Heart right ventricle (tissue), 16 donors: Measurements from ENCODE around the gene CXorf66. TPM values are rescaled to one million over a fixed set of nuclear protein-coding genes. Genes with fewer than 3 reads are reported as not detected.

ENCODE experiments used
- ATAC-seq, 8 donors: fragments of 200-7000 bp; cut with Tn5 transposase; one replicate each; pipeline ENCODE4 v1.9.1; 2020; ENCODE audit warnings: mild to moderate bottlenecking in 8 of 8, moderate library complexity in 8 of 8, moderate number of reproducible peaks in 1 of 8
- DNase-seq, 2 donors: peaks; one replicate each; pipeline ENCODE4 v3.0.0-alpha.2; 2020
- H3K27ac ChIP-seq, 10 donors: fragments of 200-600 bp; sonication (generic) in 2 of 10; one replicate each; pipeline versions ENCODE4 v1.5.0 to v1.8.0; 2020 to 2022; ENCODE audit warnings: mild to moderate bottlenecking in 3 of 10
- H3K27me3 ChIP-seq, 7 donors: fragments of 200-600 bp; one replicate each; pipeline ENCODE4 v1.8.0; 2021 to 2022; ENCODE audit warnings: mild to moderate bottlenecking in 2 of 7
- H3K36me3 ChIP-seq, 9 donors: fragments of 200-600 bp; sonication (generic) in 1 of 9; one replicate each; pipeline versions ENCODE4 v1.5.0 to v1.8.0; 2020 to 2022; ENCODE audit warnings: mild to moderate bottlenecking in 2 of 9
- H3K4me1 ChIP-seq, 9 donors: fragments of 200-600 bp; sonication (generic) in 1 of 9; one replicate each; pipeline versions ENCODE4 v1.5.0 to v1.8.0; 2020 to 2022; ENCODE audit warnings: mild to moderate bottlenecking in 4 of 9
- H3K4me3 ChIP-seq, 10 donors: fragments of 200-600 bp; sonication (generic) in 2 of 10; one replicate each; pipeline versions ENCODE4 v1.5.0 to v1.8.0; 2020 to 2022; ENCODE audit warnings: mild to moderate bottlenecking in 7 of 10, moderate library complexity in 2 of 10
- H3K9me3 ChIP-seq, 11 donors: fragments of 200-600 bp in 10 of 11; sonication (generic) in 2 of 11; one replicate each; pipeline versions ENCODE4 v1.5.0 to v1.8.0; 2013 to 2022; ENCODE audit warnings: mild to moderate bottlenecking in 2 of 11, control low read depth in 1 of 11, moderate library complexity in 1 of 11
- CTCF ChIP-seq, 9 donors: fragments of 200-600 bp; sonication (generic) in 2 of 9; IDR thresholded peaks; one replicate each; pipeline versions ENCODE4 v1.5.0 to v1.8.0; 2021 to 2022; ENCODE audit warnings: antibody characterized with exemption in 9 of 9, mild to moderate bottlenecking in 5 of 9, moderate library complexity in 1 of 9
- WGBS, 2 donors: extraction: QIAGEN DNeasy Blood & Tissue Kit; methylation state at CpG; one replicate each; pipeline ENCODE4 v1.1.7; 2013; ENCODE audit warnings: inconsistent platforms in 1 of 2; 5-methylcytosine and 5-hydroxymethylcytosine counted together
- intact Hi-C, 10 donors: fragments of 100-400 bp; cut with DNase I; formaldehyde crosslinking; loops; one replicate each; pipeline versions ENCODE4 v1.11.1 to v1.14.2; 2022
- polyA plus RNA-seq, 2 donors: library from polyadenylated mRNA; stranded (reverse); fragments of 200-250 nt; gene quantifications; one replicate each; pipeline ENCODE4 v1.2.3, GENCODE V29; 2013
- total RNA-seq, 10 donors: library from RNA; stranded (reverse); fragmentation: NEBNext Ultra II Directional in 3 of 10; extraction: Animal tissue kit (Norgen Biotek cat#: 25700) in 3 of 10; gene quantifications; one replicate each; pipeline versions ENCODE4 v1.2.1 to v1.2.4, GENCODE V29; 2021 to 2023
- donor health status: Arrhythmogenic right ventricular cardiomyopathy.
- donor health status: ischemic (EF 13 %, LVEDD 7.1; RV severe dilation, severe dysfunction).
- donor health status: healthy with polysubstance abuse.
- donor health status: DM: no; HTN: yes; CAD: no.
- donor health status: DM: no; HTN: no; CAD: no.
- donor health status: ischemic (EF 25% LVEDD 6.9; RV normal size, moderate dysfunction).
- donor health status: ischemic (EF 25% LVEDD 5.7; RV mildly dilated, moderate dysfunction).
- donor health status: healthy.
- donor health status: DM: yes; HTN: yes; CAD: no.
- donor health status: Ischemic cardiomyopathy.
- donor health status: ischemic (EF 35%, LVEDD 5.7; RV mildly dilated, moderate dysfunction).
- donor health status: nonischemic (EF 11% LVEDD 7.7; RV severe dilation, severe dysfunction).
- donor health status: DM: yes; HTN: yes; CAD: no.
- donor health status: PGD.
- donor health status: ischemic (EF 29% LVEDD 5.4; RV normal size, mild dysfunction).
- donor health status: nonischemic (EF 23%, LVEDD 6.1; RV moderate dilation, normal function).

The CXorf66 gene
- total and polyA plus RNA-seq, 12 donors, result not detected

GRCh38 chrX:139972629-139973624 lies 7.6 kb upstream of the CXorf66 start:
- DNase-seq (no peak), ATAC-seq (no peak)
- 75 to 77% methylated on average over 6 of the region's 6 CpGs for WGBS, 2 donors
- H3K36me3 ChIP-seq, result no peaks in the 10 kb centered on the region
- no peak for TF ChIP-seq CTCF (IDR thresholded peaks at IDR 0.05)
- H3K9me3 ChIP-seq, result peaks cover 0 to 8% (median 0%) of the 10 kb centered on the region in 11 donors
- intact Hi-C loops, result no loop called here
- no peak overlapping the region for H3K27ac ChIP-seq
- H3K4me1 ChIP-seq, result no peaks in the 10 kb centered on the region
- H3K4me3 ChIP-seq, result no peak overlapping the region
- peaks cover 0 to 27% (median 0%) of the 10 kb centered on the region in 7 donors for H3K27me3 ChIP-seq

GRCh38 chrX:139972113-139972512 lies 6.8 kb upstream of the CXorf66 start:
- no peak for DNase-seq
- Histone ChIP-seq H3K9me3 (peaks cover 0 to 8% (median 0%) of the 10 kb centered on the region in 11 donors), H3K4me3 (no peak overlapping the region), H3K27ac (no peak overlapping the region), H3K4me1 (no peaks in the 10 kb centered on the region), H3K36me3 (no peaks in the 10 kb centered on the region), H3K27me3 (peaks cover 0 to 27% (median 0%) of the 10 kb centered on the region in 7 donors)
- no peak for TF ChIP-seq CTCF (IDR thresholded peaks at IDR 0.05)
- intact Hi-C loops, result no loop called here
- ATAC-seq, result no peak
- WGBS, 2 donors, result 46 to 48% methylated on average over 5 of the region's 5 CpGs

- intact Hi-C loops, result no loop called here
Observed at GRCh38 chrX:139971394-139971749, 6.1 kb upstream of the CXorf66 start.

GRCh38 chrX:139969286-139969685 lies 4.0 kb upstream of the CXorf66 start:
- no peak for TF ChIP-seq CTCF (IDR thresholded peaks at IDR 0.05)
- no peaks in the 10 kb centered on the region for H3K4me1 ChIP-seq
- H3K27ac ChIP-seq, result no peak overlapping the region
- intact Hi-C loops, result no loop called here
- peaks cover 0 to 21% (median 0%) of the 10 kb centered on the region in 7 donors for H3K27me3 ChIP-seq
- 80 to 84% methylated on average over 2 of the region's 2 CpGs for whole genome bisulfite sequencing, 2 donors
- H3K36me3 ChIP-seq, result no peaks in the 10 kb centered on the region
- no peak overlapping the region for H3K4me3 ChIP-seq
- DNase-seq (no peak), ATAC-seq (no peak)
- H3K9me3 ChIP-seq, result no peaks in the 10 kb centered on the region

More at GRCh38 chrX:139971394-139971749, 6.1 kb upstream of the CXorf66 start:
- 29 to 39% methylated on average over 10 of the region's 10 CpGs for WGBS, 2 donors
- H3K27me3 ChIP-seq, result peaks cover 0 to 21% (median 0%) of the 10 kb centered on the region in 7 donors
- no peak for ATAC-seq
- H3K9me3 ChIP-seq, result peaks cover 0 to 1% (median 0%) of the 10 kb centered on the region in 11 donors
- DNase-seq, result no peak
- TF ChIP-seq CTCF (IDR thresholded peaks at IDR 0.05), result no peak
- H3K4me1 ChIP-seq, result no peaks in the 10 kb centered on the region
- H3K27ac ChIP-seq, result no peak overlapping the region
- H3K4me3 ChIP-seq, result no peak overlapping the region
- no peaks in the 10 kb centered on the region for H3K36me3 ChIP-seq
